Measurements from ENCODE around the gene CDKN1B. TPM values are rescaled to one million over a fixed set of nuclear protein-coding genes. Genes with fewer than 3 reads are reported as not detected.
"Not testable (repeated sequence)": the region's sequence is repeated elsewhere in the genome, so short reads cannot be mapped to it uniquely, and the experiment has no call there.

Gene CDKN1B
- total RNA-seq, 1 donor from 2014 or later, result 49.6 TPM

GRCh38 chr12:12733118-12733517 lies 15.9 kb downstream of the CDKN1B start:
- Mint-ChIP-seq H3K4me1 (ENCODE audit: unreplicated experiment) (peaks cover 20% of the 10 kb centered on the region), H3K36me3 (peaks cover 16% of the 10 kb centered on the region), H3K9me3 (no peaks in the 10 kb centered on the region), H3K27me3 (peaks cover 2% of the 10 kb centered on the region), H3K27ac (no peak overlapping the region), H3K4me3 (no peak overlapping the region)
- DNase-seq (ENCODE audit: extremely low spot score, unreplicated experiment), result no peak
- TF ChIP-seq, protein P1, sequence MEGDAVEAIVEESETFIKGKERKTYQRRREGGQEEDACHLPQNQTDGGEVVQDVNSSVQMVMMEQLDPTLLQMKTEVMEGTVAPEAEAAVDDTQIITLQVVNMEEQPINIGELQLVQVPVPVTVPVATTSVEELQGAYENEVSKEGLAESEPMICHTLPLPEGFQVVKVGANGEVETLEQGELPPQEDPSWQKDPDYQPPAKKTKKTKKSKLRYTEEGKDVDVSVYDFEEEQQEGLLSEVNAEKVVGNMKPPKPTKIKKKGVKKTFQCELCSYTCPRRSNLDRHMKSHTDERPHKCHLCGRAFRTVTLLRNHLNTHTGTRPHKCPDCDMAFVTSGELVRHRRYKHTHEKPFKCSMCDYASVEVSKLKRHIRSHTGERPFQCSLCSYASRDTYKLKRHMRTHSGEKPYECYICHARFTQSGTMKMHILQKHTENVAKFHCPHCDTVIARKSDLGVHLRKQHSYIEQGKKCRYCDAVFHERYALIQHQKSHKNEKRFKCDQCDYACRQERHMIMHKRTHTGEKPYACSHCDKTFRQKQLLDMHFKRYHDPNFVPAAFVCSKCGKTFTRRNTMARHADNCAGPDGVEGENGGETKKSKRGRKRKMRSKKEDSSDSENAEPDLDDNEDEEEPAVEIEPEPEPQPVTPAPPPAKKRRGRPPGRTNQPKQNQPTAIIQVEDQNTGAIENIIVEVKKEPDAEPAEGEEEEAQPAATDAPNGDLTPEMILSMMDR (conservative IDR thresholded peaks at IDR 0.05), result no peak

GRCh38 chr12:12734054-12734453 lies 16.9 kb downstream of the CDKN1B start:
- TF ChIP-seq, protein P1 (conservative IDR thresholded peaks at IDR 0.05), result no peak
- Mint-ChIP-seq H3K27me3 (peaks cover 2% of the 10 kb centered on the region), H3K27ac (no peak overlapping the region), H3K36me3 (peaks cover 10% of the 10 kb centered on the region), H3K9me3 (no peaks in the 10 kb centered on the region), H3K4me1 (ENCODE audit: unreplicated experiment) (peaks cover 20% of the 10 kb centered on the region), H3K4me3 (no peak overlapping the region)
- DNase-seq (ENCODE audit: extremely low spot score, unreplicated experiment), result no peak

- Mint-ChIP-seq H3K27ac (no peak overlapping the region), H3K27me3 (peaks cover 2% of the 10 kb centered on the region), H3K9me3 (no peaks in the 10 kb centered on the region), H3K4me3 (no peak overlapping the region), H3K36me3 (peaks cover 9% of the 10 kb centered on the region), H3K4me1 (ENCODE audit: unreplicated experiment) (peaks cover 20% of the 10 kb centered on the region)
- DNase-seq (ENCODE audit: extremely low spot score, unreplicated experiment), result no peak
- TF ChIP-seq, protein P1 (conservative IDR thresholded peaks at IDR 0.05), result no peak
Observed at GRCh38 chr12:12734561-12735071, 17.4 kb downstream of the CDKN1B start.

GRCh38 chr12:12735301-12735700 lies 18.1 kb downstream of the CDKN1B start:
- TF ChIP-seq, protein P1 (conservative IDR thresholded peaks at IDR 0.05), result no peak
- Mint-ChIP-seq H3K36me3 (peaks cover 9% of the 10 kb centered on the region), H3K4me1 (ENCODE audit: unreplicated experiment) (peaks cover 20% of the 10 kb centered on the region), H3K27ac (no peak overlapping the region), H3K4me3 (no peak overlapping the region), H3K27me3 (peaks cover 2% of the 10 kb centered on the region), H3K9me3 (no peaks in the 10 kb centered on the region)
- no peak for DNase-seq (ENCODE audit: extremely low spot score, unreplicated experiment)

- Mint-ChIP-seq H3K9me3 (no peaks in the 10 kb centered on the region), H3K36me3 (peaks cover 8% of the 10 kb centered on the region), H3K27me3 (peaks cover 2% of the 10 kb centered on the region), H3K4me1 (ENCODE audit: unreplicated experiment) (peaks cover 20% of the 10 kb centered on the region), H3K27ac (peak overlapping the region; percentile 15), H3K4me3 (no peak overlapping the region)
- DNase-seq (ENCODE audit: extremely low spot score, unreplicated experiment), result peak; percentile 31
- TF ChIP-seq, protein P1 (conservative IDR thresholded peaks at IDR 0.05), result peak; percentile 76
Observed at GRCh38 chr12:12736759-12737676, 19.9 kb downstream of the CDKN1B start.

DNA sequence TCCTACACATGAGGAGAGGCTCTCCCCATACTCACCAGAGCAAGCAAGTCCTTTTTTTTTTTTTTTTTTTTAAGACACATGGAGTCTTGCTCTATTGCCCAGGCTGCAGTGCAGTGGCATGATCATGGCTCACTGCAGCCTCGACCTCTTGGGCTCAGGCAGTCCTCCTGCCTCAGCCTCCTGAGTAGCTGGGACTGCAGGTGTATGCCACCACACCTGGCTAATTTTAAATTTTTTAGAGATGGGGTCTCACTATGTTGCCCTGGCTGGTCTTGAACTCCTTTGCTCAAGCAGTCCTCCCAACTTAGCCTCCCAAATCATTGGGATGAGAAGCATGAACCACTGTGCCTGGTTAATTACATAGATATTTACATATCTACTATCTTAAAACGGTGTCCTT lies 21.0 kb downstream of the CDKN1B start:
- not testable (repeated sequence) for H3K27me3 Mint-ChIP-seq, H3K9me3 Mint-ChIP-seq, H3K36me3 Mint-ChIP-seq, H3K27ac Mint-ChIP-seq, H3K4me3 Mint-ChIP-seq
- H3K4me1 Mint-ChIP-seq (ENCODE audit: unreplicated experiment), result peaks cover 20% of the 10 kb centered on the region
- DNase-seq (ENCODE audit: extremely low spot score, unreplicated experiment), result peak; percentile 16

Data from type B pancreatic cell (in vitro differentiated cells).